CD4-positive, alpha-beta T cell treated with Interferon gamma for 1 hour (primary cell): ENCODE data around the gene SHISAL2A.

Experiments
- DNase-seq: peaks from one replicate; pipeline ENCODE4 v3.0.0-alpha.2; 2020

Gene SHISAL2A

GRCh38 chr1:52632732-52633290 lies at the start of gene SHISAL2A:
SHISAL2A (plus strand) TSS chr1:52633168; CDS start chr1:52633494, 326 bp downstream.
- peak; percentile 66 for DNase-seq

GRCh38 chr1:52585474-52585873 lies 47.5 kb upstream of the SHISAL2A start:
- DNase-seq = no peak

GRCh38 chr1:52588027-52588426 lies 44.9 kb upstream of the SHISAL2A start:
- DNase-seq = no peak

- no peak for DNase-seq
Measured at GRCh38 chr1:52588535-52588934, 44.4 kb upstream of the SHISAL2A start.

GRCh38 chr1:52590266-52590665 lies 42.7 kb upstream of the SHISAL2A start:
- no peak for DNase-seq

- DNase-seq = no peak
Measured at GRCh38 chr1:52592637-52593323, 40.2 kb upstream of the SHISAL2A start.

GRCh38 chr1:52593495-52593894 lies 39.5 kb upstream of the SHISAL2A start:
- no peak for DNase-seq

- no peak for DNase-seq
Measured at GRCh38 chr1:52595061-52595460, 37.9 kb upstream of the SHISAL2A start.

- no peak for DNase-seq
Measured at GRCh38 chr1:52597912-52598311, 35.1 kb upstream of the SHISAL2A start.

GRCh38 chr1:52598729-52599128 lies 34.2 kb upstream of the SHISAL2A start:
- DNase-seq = no peak

GRCh38 chr1:52599236-52599635 lies 33.7 kb upstream of the SHISAL2A start:
- no peak for DNase-seq

GRCh38 chr1:52600533-52601179 lies 32.3 kb upstream of the SHISAL2A start:
- no peak for DNase-seq

GRCh38 chr1:52601519-52601918 lies 31.4 kb upstream of the SHISAL2A start:
- DNase-seq = no peak

- peak; percentile 54 for DNase-seq
Measured at GRCh38 chr1:52601991-52602855, 30.7 kb upstream of the SHISAL2A start, which contains the start of gene GPX7. GPX7 (plus strand) TSS chr1:52602371; CDS start chr1:52602410, 39 bp downstream.

GRCh38 chr1:52602856-52603600 lies 29.9 kb upstream of the SHISAL2A start:
- no peak for DNase-seq

GRCh38 chr1:52603630-52604029 lies 29.3 kb upstream of the SHISAL2A start:
- DNase-seq = no peak

- no peak for DNase-seq
Measured at GRCh38 chr1:52604063-52604770, 28.8 kb upstream of the SHISAL2A start.

GRCh38 chr1:52613636-52614373 lies 19.2 kb upstream of the SHISAL2A start:
- DNase-seq = no peak

GRCh38 chr1:52614671-52615070 lies 18.3 kb upstream of the SHISAL2A start:
- no peak for DNase-seq

GRCh38 chr1:52615489-52616042 lies 17.4 kb upstream of the SHISAL2A start:
- DNase-seq = no peak

GRCh38 chr1:52621950-52622349 lies 11.0 kb upstream of the SHISAL2A start:
- no peak for DNase-seq
